Adipose tissue (tissue), 3 donors: ENCODE results near the gene PHLDA1. TPM values are rescaled to one million over a fixed set of nuclear protein-coding genes. Genes with fewer than 3 reads are reported as not detected.
"Not testable (repeated sequence)": the region's sequence is repeated elsewhere in the genome, so short reads cannot be mapped to it uniquely, and the experiment has no call there.

Experiments
- H3K27ac ChIP-seq: one replicate; pipeline ENCODE4 v1.5.1; 2013; ENCODE audit warnings: low read depth, low read length
- WGBS, 3 donors: extraction: QIAGEN DNeasy Blood & Tissue Kit; methylation state at CpG; one replicate each; pipeline ENCODE4 v1.1.7; 2013; 5-methylcytosine and 5-hydroxymethylcytosine counted together
- polyA plus RNA-seq, 3 donors: library from polyadenylated mRNA; stranded (reverse); fragments of 200-250 nt; gene quantifications; one replicate each; pipeline ENCODE4 v1.2.3, GENCODE V29; 2013
- donor health status: healthy with polysubstance abuse.
- donor health status: Bipolar disorder and iron deficiency.
- donor health status: healthy.

PHLDA1 gene
- polyA plus RNA-seq, 3 donors, result 3.8 to 24.1 (median 20.7) TPM

GRCh38 chr12:75996861-75997447 is 34.6 kb downstream of the PHLDA1 start:
- 24 to 38% (median 33%) methylated on average over 1 of the region's 1 CpG for WGBS, 3 donors
- no peak overlapping the region for H3K27ac ChIP-seq

GRCh38 chr12:75995691-75996090 is 35.9 kb downstream of the PHLDA1 start:
- no peak overlapping the region for H3K27ac ChIP-seq

DNA sequence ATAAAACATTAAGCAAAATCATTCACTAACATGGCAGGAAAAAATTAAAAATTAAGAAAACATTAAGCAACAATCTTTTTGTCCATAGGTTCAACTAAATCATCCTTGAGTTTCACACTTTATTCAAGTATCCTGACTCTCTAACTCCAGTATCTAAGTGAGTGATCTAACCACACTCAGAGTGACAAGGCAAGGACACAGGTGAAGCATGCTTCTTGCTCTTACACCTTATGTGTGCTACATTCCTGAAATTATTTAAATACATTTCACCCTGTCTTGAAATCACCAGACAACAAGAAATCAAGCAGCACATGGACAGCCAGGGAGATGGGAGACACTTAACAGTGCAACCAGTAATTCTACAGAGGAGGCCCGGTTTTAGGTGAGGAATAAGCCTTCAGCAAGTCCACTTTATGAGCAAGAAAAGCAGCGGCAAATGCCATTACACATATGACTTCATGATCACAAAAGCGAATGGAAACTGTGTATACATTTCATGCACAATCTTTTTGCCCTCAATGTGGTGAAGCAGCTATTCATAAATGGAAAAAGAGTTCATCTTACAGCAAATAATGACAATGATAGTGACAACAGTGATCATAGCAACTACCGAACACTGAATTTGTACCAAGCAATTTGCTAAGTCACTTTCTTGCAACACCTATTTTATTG is 37.4 kb downstream of the PHLDA1 start:
- H3K27ac ChIP-seq, result no peak overlapping the region
- 75 to 86% (median 81%) methylated on average over 4 of the region's 4 CpGs for WGBS, 3 donors

DNA sequence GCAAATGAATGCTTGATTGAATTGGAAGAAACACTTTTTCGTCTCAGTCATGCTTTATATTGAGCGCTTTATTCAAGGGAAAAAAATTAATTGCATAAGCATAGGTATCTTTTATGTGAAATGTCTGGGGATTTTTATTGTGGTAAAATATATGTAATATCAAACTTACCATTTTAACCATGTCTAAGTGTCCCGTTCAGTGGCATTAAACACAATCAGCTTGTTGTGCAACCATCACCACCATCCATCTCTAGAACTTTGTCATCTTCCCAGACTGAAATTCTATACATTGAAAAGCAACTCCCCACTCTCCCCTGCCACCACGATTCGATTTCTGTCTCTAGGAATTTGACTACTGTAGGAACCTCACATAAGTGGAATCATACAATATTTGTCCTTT is 39.8 kb downstream of the PHLDA1 start:
- WGBS, 3 donors, result 69 to 83% (median 75%) methylated on average over 5 of the region's 5 CpGs
- no peak overlapping the region for H3K27ac ChIP-seq

DNA sequence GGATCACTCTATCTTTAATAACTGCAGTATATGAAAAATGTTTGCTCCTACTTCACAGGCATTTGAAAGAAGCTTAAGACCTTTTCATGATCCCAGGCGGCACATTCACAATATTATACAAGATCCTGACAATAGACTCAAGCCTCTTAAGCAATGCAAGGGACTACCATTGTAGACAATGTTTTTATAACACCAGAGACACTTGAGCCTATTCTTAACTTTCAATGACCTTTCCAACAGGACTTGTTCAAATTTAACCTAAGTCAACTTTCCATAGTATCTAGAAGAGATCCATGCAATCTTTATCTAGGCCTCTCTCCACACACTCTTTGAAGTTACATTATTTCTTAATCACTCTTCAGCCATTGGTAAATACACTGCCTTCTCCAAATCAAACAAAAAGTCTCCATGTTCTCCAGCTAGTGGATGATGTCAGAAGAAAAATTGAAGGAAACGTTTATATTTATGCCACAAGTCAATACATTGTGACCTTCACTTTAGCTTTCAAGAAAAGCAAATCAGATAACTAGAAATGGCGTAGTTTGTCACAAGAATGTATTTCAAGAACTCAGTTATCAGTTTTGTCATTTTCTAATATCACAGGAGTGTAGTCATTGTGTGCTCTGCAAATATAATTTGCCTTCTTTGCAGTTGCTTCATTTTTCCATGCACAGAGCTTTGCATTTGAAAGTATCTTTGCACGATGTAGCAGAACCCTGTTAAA is 41.2 kb downstream of the PHLDA1 start:
- no peak overlapping the region for H3K27ac ChIP-seq
- WGBS, 3 donors, result 36 to 88% (median 88%) methylated on average over 4 of the region's 4 CpGs

- WGBS, 3 donors, result 89 to 100% (median 98%) methylated on average over 1 of the region's 1 CpG
- not testable (repeated sequence) for H3K27ac ChIP-seq
These were observed 43.9 kb downstream of the PHLDA1 start for GRCh38 chr12:75987709-75988108.

- no peak overlapping the region for H3K27ac ChIP-seq
- WGBS, 3 donors, result 25 to 72% (median 64%) methylated on average over 9 of the region's 9 CpGs
These were observed 45.4 kb downstream of the PHLDA1 start for GRCh38 chr12:75986001-75986746.

DNA sequence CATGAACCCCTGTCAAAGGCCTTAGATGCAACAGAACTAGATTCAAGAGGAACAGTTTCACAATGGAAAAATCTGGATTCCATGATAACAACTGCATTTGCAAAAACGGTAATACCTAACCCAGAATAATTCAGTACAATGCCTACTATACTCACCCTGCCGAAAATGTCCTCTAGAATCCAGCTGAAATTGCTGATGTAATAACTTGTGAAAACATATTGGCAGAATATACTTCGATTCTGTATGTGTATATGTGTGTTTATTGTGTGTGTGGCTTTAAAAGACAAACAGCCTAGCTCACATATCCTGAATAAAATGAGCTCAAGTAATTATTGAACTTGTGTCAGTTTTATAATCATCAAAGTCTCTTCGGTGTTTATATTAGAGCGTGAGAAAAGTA is 46.0 kb downstream of the PHLDA1 start:
- WGBS, 3 donors, result 19 to 89% (median 80%) methylated on average over 5 of the region's 5 CpGs
- no peak overlapping the region for H3K27ac ChIP-seq

DNA sequence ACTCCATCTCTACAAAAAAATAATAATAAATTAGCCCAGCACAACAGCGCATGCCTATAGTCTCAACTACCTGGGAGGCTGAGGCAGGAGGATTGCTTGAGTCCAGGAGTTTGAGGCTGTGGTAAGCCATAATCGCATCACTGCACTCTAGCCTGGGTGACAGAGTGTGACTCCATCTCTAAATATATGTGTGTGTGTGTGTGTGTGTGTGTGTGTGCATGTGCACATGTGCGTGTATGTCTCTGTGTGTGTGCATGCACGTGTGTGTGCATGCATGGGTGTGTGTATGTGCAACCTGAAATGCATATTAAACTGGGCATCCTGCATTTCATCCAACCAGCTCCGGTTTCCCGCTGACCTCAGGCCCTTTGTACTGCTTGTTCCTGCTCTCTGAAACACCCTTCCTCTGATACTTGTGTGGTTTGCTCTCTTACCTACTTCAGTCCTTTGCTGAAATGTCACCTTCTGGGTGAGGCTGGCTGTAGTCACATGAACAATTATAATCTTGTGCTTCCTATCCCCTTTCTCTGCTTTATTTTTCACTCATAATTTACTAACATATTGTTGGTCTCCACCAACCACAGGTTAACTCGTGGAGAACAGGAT is 46.9 kb downstream of the PHLDA1 start:
- H3K27ac ChIP-seq, result no peak overlapping the region
- 87 to 92% (median 89%) methylated on average over 7 of the region's 7 CpGs for WGBS, 3 donors

GRCh38 chr12:75983851-75984250 is 47.7 kb downstream of the PHLDA1 start:
- H3K27ac ChIP-seq, result not testable (repeated sequence)
- 82 to 99% (median 97%) methylated on average over 4 of the region's 4 CpGs for WGBS, 3 donors

- no peak overlapping the region for H3K27ac ChIP-seq
- 35 to 75% (median 67%) methylated on average over 5 of the region's 5 CpGs for WGBS, 3 donors
These were observed 48.5 kb downstream of the PHLDA1 start for GRCh38 chr12:75982979-75983660.

- no peak overlapping the region for H3K27ac ChIP-seq
These were observed 49.4 kb downstream of the PHLDA1 start for GRCh38 chr12:75982169-75982564.

DNA sequence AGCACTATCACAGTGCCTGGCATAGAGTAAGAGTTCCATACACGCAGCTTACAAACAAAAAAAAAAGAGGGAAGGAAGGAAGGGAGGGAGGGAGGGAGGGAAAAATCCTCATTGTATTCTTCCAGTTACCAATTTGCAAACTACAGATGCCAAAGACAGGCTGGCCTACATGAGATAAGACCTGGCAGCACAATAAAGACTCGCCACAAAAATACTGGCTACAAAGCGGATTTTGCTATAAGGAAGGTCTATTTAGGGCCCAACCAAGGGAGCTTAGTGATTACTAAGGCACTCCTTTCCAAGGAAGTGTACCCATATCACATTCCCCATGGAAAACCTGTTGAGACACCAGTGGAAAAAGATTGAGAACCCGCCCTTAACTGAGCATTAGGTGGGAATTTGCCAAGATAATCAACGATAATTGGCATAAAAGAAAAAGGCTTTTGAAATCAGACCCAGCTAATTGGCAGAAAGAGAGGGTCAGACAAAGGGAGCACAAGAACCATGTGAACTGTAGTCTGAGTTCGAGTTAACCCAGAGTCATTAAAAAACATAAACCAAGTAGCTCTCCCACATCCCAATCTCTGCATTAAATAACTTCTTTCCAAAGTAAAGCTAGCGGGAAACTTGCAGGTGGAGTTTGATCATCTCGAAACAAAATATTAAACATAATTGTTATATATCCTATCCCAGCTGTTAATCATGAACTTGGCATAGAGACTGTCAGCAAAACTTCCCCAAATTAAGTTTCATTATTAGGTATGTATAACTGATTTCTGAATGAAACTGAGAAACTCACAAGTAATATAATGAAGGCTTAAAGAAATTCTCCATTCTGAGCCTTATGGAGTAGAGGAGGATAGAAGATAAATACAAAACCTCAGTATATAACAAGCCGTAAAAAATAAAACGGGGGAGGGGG is 50.1 kb downstream of the PHLDA1 start:
- 54 to 73% (median 67%) methylated on average over 10 of the region's 10 CpGs for WGBS, 3 donors
- H3K27ac ChIP-seq, result no peak overlapping the region

More at GRCh38 chr12:75982169-75982564, 49.4 kb downstream of the PHLDA1 start:
- WGBS, 3 donors, result 53 to 80% (median 70%) methylated on average over 8 of the region's 8 CpGs

GRCh38 chr12:75979181-75979580 is 52.4 kb downstream of the PHLDA1 start:
- H3K27ac ChIP-seq, result no peak overlapping the region
- 79 to 85% (median 82%) methylated on average over 2 of the region's 2 CpGs for WGBS, 3 donors

DNA sequence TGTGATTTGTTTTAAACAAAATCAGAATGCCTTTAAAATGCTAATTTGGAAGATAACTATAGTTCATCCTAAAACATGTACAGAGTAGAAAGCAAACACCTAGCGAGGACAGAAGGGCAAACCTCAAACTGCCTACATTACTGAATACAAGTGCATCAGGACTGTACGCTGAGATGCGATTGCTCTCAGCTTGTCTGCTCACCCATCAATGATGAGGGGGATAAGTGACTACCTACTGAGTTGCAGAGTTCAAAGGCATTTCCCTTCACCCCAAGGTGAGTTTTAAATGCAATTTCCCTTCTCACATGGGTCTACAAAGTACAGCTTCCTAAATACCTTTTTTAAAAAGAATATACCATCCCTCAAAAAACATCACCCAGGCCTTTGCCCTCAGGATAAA is 52.9 kb downstream of the PHLDA1 start:
- no peak overlapping the region for H3K27ac ChIP-seq
- 88 to 94% (median 93%) methylated on average over 3 of the region's 3 CpGs for WGBS, 3 donors

- H3K27ac ChIP-seq, result no peak overlapping the region
- WGBS, 3 donors, result 19 to 31% (median 20%) methylated on average over 5 of the region's 5 CpGs
These were observed 53.5 kb downstream of the PHLDA1 start for GRCh38 chr12:75977952-75978671.

DNA sequence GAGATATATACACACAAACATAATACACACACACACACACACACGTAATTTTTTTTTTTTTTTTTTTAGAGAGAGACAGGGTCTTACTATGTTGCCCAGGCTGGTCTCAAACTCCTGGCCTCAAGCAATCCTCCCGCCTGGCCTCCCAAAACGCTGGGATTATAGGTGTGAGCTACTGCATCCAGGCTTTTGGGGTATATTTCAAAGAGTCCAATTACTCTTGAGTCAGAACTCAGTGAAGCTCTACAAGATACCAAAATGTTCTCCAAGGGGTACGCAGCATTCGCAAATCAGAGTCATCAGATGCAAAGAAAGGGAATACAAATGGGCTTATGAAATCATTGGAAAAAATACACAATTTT is 54.0 kb downstream of the PHLDA1 start:
- H3K27ac ChIP-seq, result no peak overlapping the region
- 66 to 76% (median 67%) methylated on average over 5 of the region's 5 CpGs for WGBS, 3 donors
